COLO668 (cell line): ENCODE results near the gene RNF43.

Experiments used
- DNase-seq: peaks from one replicate; lab custom pipeline; 2025; ENCODE audit not compliant: unreplicated experiment; lab: John Stamatoyannopoulos, UW

The RNF43 gene

DNA sequence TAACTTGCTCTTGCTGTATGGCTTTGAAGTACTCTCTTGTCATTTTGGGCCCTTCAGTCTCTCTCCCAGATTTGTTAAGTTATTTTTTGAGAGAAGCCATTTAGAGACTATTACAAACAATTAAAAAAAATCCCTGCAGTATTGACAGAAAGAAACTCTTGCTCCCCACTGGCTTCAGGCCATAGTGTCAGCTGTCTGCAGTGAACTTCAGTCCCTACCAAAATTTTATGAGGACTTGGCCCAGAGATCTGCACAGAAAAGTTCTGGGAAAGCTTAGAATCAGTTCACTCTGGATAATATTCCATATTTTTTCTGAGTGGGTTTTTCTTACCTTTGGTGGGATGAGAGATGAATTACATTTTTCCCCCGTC is 34.5 kb downstream of the RNF43 start:
- no peak for DNase-seq

DNA sequence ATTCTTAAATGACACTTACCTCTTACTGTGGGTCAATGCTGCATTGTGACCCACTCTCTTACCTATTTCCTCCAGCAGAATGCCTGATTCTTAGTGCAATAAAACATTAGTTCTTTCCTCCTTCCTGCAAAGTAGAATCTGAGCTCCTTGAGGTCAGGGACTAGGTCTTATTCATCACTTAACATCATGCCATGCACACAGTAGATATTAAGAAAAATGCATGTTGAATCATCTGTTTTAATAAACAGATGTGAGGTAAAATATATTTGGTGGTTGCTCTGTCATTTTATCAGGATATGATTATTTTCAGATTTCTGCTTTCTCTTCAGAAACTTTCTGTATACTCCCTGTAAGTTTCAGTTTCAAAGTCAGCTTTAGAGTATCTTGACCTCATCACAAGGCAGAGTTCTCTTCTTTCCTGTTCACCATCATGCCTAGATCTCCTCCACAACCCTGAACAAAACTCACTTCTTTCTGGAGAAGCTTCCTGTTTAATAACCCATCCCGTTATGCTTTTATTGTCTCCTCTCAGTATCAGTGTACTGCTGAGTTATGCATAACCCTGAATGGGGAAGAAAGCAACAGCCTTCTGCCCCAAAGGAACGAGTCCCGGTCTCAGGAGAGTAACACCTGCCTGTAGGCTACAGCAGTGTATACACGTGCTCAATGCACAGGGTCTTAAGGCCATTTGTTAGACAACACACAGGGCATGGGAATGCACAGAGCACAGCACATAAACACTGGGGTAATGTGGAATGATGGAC is 35.0 kb downstream of the RNF43 start:
- DNase-seq, result peak; percentile 6

DNA sequence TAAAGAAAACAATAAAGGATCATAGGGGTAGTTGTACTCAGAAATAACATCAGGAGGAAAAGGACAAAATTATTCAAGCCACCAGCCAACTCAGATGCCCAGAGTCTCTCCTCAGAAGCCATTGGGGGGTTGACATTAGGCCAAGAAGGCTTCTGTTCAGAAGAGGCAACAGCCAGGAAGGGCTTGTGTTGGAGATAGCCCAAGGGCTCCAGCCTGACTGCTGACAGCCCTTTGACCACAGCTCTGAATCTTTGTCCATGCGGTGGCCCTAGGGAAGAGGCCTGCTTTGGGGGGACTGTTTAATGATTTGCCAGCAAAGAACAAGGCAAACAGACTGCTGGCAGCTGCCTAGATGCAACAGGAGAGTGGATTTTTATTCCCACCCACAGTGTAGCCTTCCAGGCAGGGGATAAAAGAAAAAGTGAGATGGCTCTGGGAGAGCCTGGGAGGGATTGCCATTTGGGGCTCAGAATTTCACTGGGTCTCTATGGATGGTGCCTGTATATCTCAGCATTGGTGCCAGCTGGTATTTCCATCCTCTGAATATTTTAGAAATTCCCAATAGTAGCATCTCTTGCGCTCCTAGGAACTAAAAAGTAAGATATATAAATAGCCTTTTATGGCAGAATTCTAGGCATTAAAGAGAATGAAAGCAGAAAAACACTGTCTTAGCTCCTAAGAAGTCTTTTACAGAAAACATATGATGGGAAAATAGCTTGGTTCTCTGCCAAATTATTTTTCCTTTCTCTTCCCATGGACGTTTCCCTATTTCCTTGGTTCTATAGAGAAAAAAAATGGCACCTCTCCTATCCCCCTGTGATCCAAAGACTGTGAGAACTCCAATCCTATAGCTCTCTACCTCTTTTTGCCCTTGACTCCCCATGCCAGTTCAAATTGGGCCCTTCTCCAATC is 36.0 kb downstream of the RNF43 start:
- DNase-seq, result peak; percentile 55

DNA sequence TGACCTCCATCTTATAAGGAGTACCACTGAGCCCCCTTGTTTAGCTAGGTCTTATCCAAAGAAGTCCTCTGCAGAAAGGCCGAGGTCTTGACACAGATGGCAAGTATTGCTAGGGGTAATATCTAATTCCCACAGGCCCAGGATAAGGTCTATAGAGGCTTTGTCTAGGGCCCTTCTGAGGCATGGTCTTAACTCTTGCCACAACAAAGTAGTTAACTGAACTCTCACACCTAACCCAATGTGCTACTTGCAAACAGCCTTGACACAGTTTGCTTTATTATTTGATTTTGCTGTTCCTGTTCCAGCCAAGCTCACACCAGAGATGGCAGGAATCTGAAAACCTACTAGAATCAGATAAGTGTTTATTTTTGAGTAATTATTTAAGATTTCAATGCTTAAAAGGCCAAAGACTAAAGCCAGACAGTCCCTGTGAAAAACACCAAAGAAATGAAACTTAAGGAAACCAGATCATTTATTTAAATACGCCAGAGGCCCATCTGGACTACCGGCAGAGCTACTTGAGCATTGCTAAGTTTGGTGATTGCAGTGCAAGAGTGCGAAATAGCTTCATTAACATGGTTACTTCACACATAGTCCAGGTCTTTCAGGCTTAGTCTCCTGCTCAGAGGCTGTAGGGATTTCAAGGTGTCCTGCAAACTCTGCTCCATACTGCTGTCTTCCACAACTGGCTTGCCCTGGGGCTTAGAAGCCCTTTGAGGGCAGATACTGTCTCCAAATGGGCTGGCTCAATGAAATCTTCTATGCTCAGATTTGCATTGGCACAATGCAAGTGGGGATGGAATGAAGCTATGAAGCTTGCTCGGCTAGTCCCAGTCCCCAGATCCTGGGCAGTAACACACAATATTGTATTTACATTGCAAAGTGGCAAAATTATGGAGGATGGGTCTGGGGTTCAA is 36.9 kb downstream of the RNF43 start:
- DNase-seq, result no peak

DNA sequence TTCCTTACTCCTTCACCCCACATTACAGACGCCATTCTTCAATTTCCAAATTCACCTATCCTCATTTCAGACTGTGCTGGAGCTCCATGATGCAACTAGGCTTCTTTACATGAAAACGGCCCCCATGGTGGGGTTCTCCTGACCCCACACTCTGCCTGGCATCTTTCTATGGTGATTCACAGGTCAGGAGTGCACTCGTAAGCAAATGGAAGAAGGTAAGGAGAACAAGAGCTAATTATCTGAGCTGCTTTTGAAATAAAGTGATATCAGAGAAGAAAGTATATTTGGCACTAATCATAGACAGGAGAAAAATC is 37.9 kb downstream of the RNF43 start:
- DNase-seq, result no peak

DNA sequence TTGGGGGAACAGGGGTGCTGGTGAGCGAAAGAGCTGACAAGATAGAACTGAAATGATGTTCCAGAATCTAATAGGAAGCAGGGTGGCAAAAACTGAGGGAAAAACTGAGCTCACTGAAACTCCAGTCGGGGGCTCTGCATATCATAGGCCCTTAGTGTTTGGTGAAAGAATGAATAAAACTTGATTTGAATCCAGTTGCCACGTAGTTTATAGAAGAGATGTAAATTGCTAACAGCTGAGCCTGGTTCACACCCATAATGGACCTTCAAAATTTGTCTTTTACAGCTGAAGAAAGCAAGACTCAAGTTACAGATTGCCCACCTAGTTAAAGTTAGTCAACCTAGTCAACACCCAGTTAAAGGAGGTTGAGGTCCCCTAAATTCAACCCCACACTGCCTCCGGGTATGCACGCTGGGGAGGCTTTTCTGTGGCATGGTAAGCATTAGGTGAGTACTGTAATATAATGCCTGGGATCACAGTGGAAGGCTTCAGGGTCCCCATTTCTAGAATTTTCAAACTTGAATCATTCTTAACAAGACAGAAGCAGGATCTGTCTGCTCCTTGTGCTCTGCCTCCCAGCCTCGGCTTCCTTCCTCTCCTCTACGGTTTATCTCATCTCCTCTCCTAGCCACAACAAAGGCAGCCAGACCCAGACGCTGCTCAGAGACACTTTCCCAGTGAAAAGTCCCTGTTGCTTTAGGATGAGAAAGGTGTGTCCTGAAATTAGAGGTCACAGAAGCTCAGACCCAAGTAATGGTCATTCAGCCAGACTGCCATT is 38.4 kb downstream of the RNF43 start:
- no peak for DNase-seq

DNA sequence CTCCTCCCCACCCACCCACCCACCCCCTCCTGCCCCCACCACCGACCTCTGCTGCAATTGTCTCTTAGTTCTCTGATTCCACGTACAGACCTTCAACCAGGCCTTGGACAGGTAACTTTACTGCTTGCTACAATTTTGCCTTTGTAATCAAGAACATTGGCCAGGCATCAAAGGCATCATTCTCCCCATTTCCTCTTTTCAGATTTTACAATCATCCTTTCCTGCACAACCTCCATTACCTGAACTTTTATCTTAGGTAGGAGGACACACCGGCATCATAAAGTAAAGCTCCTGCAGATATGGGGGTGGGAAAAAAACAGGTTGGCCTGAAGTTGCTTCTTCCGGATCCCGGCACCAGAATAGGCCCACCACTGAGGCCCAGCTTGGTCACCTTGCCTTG is 39.7 kb downstream of the RNF43 start:
- no peak for DNase-seq

DNA sequence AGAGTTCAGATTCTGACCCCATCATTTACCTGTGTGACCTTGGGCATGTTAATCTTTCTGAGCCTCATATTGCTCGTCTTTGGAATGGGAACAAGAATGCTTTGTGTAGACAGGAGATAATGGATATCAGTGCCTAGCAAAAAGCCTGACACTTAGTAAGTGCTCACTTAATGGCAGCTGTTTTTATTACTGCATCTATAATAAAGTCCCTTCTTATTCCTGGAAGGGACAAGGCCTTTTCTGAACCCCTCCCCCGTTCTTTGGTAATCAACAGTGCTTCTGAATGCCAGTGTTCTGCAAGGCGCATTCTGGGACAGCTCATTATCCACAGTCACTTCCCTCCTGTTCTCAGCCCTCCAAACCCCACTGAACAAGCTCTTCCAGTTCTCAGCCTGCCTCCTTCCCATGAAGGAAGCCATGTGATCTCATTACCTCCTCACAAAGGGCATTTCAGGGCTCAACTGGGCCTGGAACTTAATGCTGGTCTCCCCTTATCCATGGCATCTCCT is 40.2 kb downstream of the RNF43 start:
- DNase-seq, result no peak

DNA sequence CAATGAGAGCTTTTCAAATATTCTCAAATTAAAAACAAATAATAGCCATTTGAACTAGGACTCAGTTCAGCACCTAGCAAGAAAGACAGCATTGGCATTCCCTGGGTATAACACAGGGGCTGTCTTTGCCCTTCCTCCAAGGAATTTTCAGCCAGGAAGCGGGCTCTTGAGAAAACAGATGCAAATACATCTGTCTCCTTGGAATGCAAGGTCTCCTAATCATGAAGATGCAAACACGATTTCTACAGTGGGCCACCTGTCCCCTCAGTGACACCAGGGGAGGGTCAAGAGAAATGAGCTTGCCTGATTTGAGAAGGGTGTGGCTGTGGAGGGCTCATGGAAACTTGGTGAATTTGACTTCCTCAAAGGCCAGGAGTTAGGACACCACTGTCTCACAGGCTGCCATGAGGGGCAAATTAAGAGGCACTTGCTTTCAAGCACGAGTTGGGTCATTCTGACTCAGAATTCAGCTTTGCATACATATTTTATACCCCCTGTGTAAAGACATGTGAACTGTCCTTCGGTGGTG is 40.8 kb downstream of the RNF43 start:
- DNase-seq, result no peak

DNA sequence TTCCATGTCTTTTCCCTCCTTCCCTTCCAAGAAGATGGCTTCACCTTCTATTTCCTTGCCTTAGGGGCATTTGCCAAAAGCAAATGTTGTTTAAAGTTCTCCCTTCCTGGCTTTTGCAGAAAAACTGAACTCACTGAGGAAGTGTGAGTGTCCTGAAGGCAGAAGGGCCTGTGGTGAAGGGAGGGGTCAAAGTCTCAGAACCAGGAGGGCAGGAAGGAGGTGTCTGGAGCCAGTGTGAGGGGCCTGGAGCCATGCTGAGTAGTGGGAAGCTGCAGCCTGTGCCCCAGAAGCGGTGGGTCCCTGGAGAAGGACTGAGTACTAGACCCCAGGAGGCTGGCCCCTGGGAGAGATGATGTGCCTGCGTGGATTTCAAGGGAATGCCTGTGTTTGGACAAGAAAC is 41.5 kb downstream of the RNF43 start:
- no peak for DNase-seq

DNA sequence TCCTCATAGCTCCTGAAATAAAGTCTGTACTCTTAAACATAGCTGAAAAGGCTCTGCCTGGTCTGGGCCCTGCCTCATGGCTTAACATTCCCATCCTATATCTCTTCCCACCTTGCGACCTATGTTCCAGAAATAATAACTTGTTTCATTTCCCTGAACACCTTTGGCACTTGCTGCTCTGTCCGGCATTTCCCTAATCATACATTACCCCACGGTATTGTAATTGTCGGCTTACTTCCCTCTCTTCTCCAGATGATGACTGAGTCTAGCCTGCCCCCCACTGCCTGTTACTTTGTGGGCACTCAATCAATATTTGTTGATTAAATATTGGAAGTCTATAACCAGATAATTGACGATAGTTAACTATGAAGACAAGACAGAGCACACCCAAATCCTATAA is 42.1 kb downstream of the RNF43 start:
- no peak for DNase-seq

DNA sequence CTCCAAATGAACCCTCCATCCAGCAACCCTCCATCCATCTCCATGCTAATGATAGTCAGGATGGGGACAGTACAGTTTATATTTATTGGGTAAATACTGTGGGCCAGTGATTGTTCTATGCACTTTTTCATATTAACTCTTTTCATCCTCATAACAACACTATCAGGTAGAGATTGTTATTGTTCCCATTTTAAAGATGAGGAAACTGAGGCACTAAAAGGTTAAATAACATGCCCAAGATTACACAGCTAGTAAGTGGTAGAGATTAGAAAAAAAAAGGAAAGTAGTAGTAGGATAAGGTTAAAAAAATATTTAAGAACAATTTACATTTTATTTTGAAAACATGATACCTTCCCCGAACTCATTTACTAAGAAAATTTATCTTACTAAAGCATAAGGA is 43.4 kb downstream of the RNF43 start:
- DNase-seq, result no peak

DNA sequence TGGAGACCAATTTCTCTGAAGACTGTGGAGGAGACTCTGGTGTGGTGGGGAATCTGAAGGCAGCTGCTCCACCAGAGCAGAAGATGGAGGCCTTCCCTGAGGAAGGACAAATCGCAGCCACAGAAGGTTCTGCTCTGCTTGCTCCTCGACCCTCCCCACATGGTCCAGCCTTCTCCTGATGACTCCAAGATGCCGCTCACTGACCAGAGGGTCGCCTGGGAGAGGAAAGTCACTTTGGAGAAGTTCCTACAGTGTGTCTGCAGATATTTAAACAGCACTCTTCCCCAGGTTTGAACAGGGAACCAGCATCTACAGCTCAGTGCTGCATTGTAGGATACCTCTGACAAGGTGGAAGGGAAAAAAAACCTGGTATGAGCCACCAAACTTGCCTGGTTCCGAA is 44.3 kb downstream of the RNF43 start:
- no peak for DNase-seq

DNA sequence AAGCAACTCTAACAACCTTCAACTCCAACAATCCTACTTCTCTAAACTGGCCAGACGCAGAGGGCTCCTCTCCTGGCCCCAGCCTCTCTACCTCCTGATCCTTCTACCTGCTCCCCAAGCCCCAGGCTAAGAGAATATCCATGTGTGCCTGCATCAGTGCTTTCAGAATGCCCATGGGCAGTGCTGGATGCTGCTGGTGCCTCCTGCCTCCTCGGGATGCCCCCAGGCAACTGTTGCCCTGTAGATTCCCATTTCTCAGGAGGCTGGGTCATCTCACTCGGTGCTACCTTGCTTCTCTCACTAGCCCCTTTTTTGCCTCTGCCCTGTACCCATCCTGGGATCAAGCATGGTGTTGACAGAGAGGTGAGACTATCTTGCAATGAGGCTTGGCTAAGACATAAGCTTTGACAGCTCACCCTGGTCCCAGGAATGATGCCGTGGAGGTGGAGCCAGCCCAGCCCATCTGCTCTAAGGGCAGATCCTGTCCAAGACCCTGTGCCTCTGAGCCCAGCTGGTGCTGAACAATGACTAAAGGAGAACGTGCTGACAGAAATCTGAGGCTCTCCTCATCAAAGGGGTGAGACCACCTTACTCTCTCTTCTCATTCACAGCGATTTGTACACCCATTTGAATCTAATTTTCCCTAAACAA is 45.9 kb downstream of the RNF43 start:
- DNase-seq, result no peak

DNA sequence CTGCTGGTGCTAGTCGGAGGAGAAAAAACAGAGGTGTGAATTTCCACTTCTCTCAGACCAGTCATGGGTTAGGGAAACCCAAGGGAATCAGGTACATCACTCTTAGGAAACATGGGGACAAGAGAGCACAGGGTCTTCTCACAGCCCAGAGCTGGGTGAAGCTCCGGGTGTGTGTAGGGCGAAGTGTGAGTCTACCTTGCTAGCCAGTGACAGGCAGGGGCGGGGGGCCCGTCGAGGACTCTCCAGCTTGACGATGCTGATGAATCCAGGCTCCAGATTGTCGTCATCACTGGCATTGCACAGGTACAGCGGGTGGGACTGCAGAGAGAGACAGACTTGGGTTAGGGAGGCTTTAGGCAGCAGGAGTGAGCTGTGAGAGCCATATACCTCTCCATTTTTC is 46.6 kb downstream of the RNF43 start:
- no peak for DNase-seq

DNA sequence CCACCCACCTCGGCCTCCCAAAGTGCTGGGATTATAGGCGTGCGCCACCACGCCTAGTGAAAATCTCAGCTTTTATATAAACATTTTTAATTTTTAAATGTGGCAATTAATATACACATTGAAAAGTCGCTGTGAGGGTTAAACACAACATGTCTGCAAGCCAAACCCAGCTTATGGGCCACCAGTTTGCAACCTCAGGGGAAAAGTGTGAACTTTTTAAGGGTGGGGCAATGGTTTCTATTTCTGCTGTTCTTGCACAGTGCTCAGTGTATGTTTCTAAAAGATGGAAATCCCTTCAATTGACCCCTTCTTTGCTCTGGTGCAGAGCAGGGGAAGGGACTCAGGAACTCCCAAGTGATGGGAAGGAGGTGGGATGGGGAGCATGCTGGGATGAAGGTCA is 47.0 kb downstream of the RNF43 start:
- no peak for DNase-seq

DNA sequence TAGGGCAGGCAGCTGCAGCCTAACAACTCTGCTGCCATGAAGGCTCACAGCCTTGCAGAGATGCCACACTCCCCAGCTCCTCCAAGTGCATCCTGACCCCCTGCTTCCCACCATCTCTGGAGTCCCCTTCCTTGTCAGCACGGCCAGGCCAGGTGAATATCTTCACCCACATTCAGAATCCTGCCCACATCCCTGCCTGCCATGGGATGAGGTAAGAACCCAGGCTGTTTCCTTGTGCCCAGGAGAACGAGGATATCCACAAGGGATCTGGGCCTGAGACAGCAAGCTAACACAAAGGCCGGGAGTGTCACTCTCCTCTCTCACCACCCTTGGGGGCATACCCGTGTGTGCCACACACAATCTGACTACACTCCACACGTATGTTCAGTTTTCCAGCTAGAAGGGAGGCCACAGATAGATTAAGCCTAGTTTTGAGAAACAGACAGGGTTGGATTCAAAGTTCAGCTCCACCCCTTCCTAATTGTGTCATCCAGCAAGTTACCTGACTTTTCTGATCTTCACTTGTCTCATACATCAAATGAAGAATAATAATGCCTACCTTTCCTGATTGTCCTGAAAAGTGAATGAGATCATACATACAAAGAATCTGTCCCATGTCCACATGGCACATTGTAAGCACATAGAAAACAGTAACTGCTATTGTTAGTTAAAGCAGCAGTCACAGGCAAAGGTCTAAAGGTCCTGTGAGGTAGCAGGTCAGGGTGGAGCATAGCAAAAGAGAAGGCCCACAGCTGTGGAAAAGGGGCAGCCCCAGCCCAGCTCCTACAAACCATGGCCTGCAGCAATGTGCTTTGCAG is 47.9 kb downstream of the RNF43 start:
- no peak for DNase-seq

DNA sequence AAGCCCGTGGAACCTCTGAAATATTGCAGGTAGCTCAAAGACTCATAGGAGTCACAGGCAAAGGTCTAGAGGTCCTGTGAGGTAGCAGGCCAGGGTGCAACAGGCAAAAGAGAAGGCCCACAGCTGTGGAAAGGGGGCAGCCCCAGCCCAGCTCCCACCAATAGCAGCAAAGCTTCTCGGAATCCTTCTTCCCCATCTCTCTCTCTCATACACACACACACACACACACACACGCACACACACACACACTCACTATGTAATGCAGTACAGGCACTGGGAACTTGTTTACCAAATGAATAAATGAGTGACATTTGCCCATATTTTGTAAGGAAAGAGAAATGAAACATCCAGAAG is 48.5 kb downstream of the RNF43 start:
- no peak for DNase-seq
